Measurements from ENCODE around the gene LRWD1. TPM values are rescaled to one million over a fixed set of nuclear protein-coding genes. Genes with fewer than 3 reads are reported as not detected.
"Not testable (repeated sequence)": the region's sequence is repeated elsewhere in the genome, so short reads cannot be mapped to it uniquely, and the experiment has no call there.

The LRWD1 gene
- total RNA-seq, 2 donors from 2014 or later = 12.6 to 15.2 TPM

DNA sequence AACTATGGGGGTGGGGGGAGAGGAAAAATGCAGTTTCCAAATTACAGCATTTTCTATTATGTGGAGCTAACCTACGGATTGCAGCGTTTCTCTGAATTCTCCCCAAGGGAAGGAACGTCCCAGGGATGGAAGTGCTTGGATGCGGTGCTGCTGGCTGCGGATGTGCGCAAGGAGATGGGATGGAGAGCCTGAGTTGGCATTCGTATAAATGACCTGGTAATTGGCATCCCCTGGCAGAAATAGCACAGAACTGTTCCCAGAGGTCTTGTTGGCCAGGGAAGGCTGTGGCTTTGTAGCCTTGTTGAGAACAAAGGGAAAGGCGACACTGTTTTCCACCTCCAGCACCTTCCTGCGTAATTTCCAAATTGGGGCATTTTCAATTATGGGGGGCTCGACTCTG, 28.7 kb upstream of the LRWD1 start:
- ATAC-seq (no peak), DNase-seq (no peak)
- intact Hi-C loops (cut with DNase I, micrococcal nuclease) = no loop called here

DNA sequence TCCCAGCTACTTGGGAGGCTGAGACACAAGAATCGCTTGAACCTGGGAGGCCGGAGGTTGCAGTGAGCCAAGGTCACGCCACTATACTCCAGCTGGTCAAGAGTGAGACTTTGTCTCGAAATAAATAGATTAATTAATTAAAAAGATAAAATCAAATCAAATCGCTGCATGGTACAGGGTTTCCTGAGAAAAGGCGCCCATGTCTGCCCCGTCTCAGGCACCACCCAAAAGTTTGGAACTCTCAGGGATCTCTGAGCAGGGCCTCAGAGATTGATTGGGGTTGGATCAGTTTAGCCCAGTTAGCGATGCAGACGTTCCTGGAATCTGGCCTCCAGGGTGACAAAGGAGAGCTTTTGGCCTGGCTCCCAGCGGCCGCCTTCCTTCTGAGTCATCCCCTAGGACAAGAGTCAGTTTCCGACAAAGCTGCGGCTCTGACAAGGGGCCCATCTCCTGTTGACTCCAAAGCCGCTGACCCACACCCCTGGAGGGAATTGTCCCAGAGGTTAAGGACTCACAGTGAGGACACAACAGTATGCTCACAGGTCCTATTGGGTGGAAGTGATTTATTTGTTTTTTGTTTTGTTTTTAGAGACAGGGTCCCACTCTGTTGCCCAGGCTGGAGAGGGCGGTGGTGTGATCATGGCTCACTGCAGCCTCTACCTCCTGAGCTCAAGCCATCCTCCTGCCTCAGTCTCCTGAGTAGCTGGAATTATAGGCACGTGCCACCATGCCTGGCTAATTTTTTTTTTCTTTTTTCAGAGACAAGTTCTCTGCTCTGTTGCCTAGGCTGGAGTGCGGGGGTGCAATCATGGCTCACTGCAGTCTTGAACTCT, 24.6 kb upstream of the LRWD1 start:
- ATAC-seq (peak; percentile 12), DNase-seq (no peak)
- intact Hi-C loops (cut with DNase I, micrococcal nuclease) = no loop called here

DNA sequence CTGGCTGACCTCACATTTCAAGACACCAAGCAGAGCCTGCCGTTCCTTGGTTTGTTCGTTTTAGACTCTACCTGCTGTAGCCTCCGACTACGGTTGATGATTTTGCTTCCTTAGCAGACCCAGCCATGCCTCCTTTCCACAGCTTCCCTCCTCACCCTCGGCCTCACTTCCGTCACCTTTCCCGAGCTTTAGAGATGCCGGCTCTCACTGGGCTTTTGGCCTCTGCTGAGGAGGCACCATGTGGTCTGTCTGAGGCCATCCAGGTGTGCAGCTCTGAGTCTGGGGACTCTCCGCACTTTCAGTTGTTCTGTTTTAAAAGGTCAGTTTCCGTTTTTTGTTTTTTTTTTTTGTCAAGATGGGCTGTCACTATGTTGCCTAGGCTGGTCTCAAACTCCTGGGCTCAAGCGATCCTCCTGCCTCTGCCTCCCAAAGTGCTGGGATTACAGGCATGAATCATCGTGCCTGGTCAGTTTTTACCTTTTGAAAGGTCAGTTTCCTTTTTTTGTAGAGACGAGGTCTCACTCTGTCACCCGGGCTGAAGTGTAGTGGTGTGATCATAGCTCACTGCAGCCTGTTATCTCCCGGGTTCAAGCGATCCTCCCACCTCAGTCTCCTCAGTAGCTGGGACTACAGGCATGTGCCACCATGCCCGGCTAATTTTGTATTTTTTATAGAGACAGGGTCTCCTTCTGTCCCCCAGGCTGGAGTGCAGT, 19.7 kb upstream of the LRWD1 start:
- intact Hi-C loops (cut with DNase I, micrococcal nuclease) = no loop called here
- no peak for DNase-seq
- no peak for ATAC-seq

GRCh38 chr7:102445674-102446071, 19.1 kb upstream of the LRWD1 start:
- intact Hi-C loops (cut with DNase I, micrococcal nuclease) = no loop called here
- DNase-seq = no peak
- ATAC-seq = no peak

DNA sequence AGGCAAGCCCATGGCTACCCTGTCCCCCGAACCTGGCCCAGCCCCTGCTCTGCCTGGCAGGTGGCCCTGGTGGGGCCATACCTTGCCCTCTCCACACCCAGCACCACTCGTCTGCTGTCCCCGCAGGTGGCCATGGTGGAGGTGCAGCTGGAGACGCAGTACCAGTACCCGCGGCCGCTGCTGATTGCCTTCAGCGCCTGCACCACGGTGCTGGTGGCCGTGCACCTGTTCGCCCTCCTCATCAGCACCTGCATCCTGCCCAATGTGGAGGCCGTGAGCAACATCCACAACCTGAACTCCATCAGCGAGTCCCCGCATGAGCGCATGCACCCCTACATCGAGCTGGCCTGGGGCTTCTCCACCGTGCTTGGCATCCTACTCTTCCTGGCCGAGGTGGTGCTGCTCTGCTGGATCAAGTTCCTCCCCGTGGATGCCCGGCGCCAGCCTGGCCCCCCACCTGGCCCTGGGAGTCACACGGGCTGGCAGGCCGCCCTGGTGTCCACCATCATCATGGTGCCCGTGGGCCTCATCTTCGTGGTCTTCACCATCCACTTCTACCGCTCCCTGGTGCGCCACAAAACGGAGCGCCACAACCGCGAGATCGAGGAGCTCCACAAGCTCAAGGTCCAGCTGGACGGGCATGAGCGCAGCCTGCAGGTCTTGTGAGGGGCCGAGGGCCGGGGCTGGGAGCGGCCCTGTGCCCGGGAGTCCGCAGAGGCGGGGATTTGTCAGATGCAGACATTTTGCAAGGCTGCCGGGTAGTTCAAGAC, 18.2 kb upstream of the LRWD1 start:
- intact Hi-C loops (cut with DNase I, micrococcal nuclease) = no loop called here
- no peak for DNase-seq
- ATAC-seq = no peak

DNA sequence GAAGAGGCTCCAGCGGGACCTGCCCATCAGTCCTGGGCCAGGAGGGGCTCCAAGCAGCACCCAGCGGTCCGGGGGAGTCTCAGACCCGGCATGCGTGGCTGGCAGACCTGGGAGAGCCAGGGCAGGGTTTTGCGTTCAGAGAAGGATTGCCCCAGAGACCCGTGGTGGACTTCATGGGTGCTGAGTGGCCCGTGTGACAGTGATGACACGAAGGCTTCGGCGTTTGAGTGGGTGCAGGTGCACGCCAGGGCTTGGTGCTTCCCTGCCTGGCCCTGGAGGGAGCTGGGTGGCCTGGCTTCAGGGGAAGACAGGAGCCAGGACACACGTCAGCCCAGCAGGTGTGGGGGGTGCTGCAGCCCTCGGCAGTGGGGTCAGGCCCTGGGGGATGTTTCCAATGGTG, 17.5 kb upstream of the LRWD1 start:
- intact Hi-C loops (cut with DNase I, micrococcal nuclease) = no loop called here
- ATAC-seq (no peak), DNase-seq (no peak)

DNA sequence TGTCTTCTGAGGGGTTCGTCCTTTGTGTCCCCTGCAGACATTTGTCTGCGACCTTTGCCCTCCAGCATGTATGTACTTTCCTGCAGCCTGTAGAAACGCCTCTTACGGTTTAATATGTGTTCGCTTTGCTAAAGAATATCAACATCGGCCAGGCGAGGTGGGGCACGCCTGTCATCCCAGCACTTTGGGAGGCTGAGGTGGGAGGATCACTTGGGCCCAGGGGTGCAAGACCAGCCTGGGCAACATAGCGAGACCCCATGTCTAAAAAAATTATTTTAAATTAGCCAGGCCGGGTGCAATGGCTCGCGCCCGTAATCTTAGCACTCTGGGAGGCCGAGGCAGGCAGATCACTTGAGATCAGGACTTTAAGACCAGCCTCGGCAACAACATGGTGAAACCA, 15.6 kb upstream of the LRWD1 start:
- intact Hi-C loops (cut with DNase I, micrococcal nuclease) = no loop called here
- ATAC-seq = no peak
- DNase-seq = no peak

DNA sequence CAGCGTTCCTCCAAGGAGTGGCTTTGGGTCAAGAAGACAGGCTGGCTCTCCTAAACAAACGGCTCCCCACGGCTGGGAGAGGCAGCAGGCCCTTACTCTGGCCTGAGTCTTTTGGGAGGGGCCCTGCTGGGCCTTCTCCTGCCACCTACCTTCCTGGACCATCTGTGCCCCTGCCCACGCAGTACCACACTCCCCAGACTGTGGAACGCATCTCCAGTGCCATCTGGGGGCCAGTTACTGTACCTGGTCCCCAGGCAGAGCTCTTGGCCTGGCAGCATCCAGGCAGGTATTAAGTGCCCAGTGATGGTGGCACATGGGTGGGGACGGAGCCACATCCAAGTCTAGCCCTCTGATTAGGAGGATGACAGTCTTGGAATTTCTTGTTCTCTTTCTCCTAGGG, 14.5 kb upstream of the LRWD1 start:
- peak; percentile 50 for ATAC-seq
- intact Hi-C loops (cut with DNase I, micrococcal nuclease) = no loop called here
- DNase-seq = no peak

GRCh38 chr7:102451371-102452054, 13.3 kb upstream of the LRWD1 start:
- intact Hi-C loops (cut with DNase I, micrococcal nuclease) = no loop called here
- ATAC-seq (peak; percentile 31), DNase-seq (no peak)

GRCh38 chr7:102452451-102452850, 12.3 kb upstream of the LRWD1 start:
- intact Hi-C loops (cut with DNase I, micrococcal nuclease) = no loop called here
- DNase-seq (no peak), ATAC-seq (no peak)

GRCh38 chr7:102453319-102453718, 11.5 kb upstream of the LRWD1 start:
- intact Hi-C loops (cut with DNase I, micrococcal nuclease) = no loop called here
- DNase-seq (no peak), ATAC-seq (no peak)

- ATAC-seq (peak; percentile 21), DNase-seq (no peak)
- intact Hi-C loops (cut with DNase I, micrococcal nuclease) = no loop called here
Observed at GRCh38 chr7:102454468-102454867, 10.3 kb upstream of the LRWD1 start.

DNA sequence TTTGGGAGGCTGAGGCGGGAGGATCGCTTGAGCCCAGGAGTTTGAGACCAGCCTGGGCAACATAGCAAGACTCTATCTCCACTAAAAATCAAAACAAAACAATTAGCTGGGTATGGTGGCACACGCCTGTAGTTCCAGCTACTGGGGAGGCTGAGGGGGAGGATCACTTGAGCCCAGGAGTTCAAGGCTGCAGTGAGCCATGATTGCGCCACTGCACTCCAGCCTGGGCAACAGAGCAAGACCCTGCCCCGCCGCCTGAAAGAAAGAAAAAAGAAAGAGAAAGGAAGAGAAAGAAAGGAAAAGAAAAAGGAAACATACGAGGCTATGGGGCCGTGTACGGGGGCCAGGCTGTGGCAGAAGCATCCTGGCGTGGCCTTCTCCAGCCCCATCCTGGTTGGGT, 9.9 kb upstream of the LRWD1 start:
- DNase-seq; ATAC-seq; intact Hi-C loops (cut with DNase I, micrococcal nuclease): not testable (repeated sequence)

GRCh38 chr7:102455596-102455995, 9.2 kb upstream of the LRWD1 start:
- intact Hi-C loops (cut with DNase I, micrococcal nuclease) = no loop called here
- DNase-seq (no peak), ATAC-seq (no peak)

DNA sequence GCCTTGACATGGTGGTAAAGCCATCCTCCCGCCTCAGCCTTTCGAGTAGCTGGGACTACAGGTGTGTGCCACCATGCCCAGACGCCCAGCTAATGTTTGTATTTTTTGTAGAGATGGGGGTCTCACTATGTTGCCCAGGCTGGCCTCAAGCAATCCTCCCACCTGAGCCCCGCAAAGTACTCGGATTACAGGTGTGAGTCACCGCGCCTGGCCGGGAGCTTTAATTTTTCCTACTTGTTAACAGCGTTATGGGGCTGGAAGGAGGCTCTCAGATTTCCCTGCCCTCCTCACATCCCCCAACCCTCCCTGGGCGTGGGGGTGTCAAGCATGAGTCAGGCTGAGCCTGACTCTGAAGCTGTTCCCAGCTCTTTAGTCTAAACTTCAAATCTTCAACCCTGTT, 8.5 kb upstream of the LRWD1 start:
- DNase-seq (no peak), ATAC-seq (no peak)
- intact Hi-C loops (cut with DNase I, micrococcal nuclease) = no loop called here

GRCh38 chr7:102457352-102457924, 7.3 kb upstream of the LRWD1 start:
- ATAC-seq (no peak), DNase-seq (no peak)
- intact Hi-C loops (cut with DNase I, micrococcal nuclease) = no loop called here

GRCh38 chr7:102459221-102459844, 5.5 kb upstream of the LRWD1 start:
- DNase-seq = no peak
- no peak for ATAC-seq
- intact Hi-C loops (cut with DNase I, micrococcal nuclease) = no loop called here

DNA sequence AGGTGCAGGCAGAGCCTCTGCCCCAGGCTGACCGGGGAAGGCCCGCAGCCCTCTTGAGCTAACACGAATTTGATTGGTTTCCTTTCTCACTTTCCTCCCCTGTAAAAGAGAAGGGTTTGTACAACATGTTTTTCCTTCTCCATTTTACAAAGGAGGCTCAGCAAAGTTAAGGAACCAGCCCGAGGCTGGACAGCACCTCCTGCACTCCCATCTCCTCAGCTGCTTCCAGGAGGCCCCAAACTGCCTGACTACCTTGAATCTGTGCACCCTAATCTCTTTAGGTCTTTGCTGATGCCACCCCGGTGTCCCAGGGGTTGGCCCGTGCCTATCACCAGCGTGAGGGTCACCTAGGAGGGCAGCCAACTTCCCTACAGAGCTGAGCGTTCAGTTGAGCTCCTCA, 4.3 kb upstream of the LRWD1 start:
- intact Hi-C loops (cut with DNase I, micrococcal nuclease) = no loop called here
- DNase-seq (no peak), ATAC-seq (no peak)
